Measurements from ENCODE around the gene RBP5. TPM values are rescaled to one million over a fixed set of nuclear protein-coding genes. Genes with fewer than 3 reads are reported as not detected.

The RBP5 gene
- total and polyA plus RNA-seq, 12 donors, result 2.0 to 17.8 (median 9.1) TPM

DNA sequence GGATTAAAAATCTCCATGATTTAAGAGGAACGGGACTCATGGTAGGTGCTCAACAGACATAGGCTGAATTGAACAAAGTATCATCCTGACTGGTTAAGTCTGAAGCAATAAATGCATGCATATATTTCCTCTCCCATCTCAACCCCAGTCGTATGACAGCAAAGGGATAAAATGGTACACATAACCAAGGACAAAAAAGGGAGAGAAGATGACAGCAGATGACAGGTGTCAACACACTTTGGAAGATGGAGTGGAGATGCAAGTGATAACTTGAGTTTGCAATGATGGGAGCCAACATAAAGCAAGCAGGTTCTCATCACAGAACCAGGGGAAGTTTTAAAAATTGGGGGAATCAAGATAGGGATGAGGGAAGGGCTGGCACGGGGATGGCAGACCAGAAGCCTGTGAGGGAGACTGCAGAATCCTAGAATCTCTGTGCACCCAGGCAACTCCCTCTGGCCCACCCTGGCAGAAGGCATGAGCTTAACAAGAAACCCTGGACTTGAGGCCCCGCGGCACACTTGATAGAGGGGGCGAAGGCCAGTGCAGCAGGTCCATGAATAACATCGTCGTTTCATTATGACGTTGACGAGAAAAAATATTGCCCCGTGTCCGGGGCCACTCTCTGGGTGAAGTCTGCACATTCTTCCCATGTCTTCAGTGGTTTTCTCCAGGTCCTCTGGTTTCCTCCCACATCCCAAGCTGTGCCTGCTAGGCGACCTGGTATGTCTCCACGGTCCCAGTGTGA, 24.7 kb downstream of the RBP5 start:
- Histone ChIP-seq H3K36me3 (replicated peaks in 1 of 2) (peaks cover 0 to 26% of the 10 kb centered on the region in 2 donors), H3K9me3 (replicated peaks in 1 of 3) (no peaks in the 10 kb centered on the region), H3K4me3 (no peak overlapping the region), H3K4me1 (replicated peaks in 1 of 2) (peaks cover 11 to 45% of the 10 kb centered on the region in 2 donors), H3K27me3 (no peaks in the 10 kb centered on the region), H3K27ac (peak overlapping the region in 1 of 5 donors; percentile 12)
- WGBS, 4 donors, result 89 to 91% (median 90%) methylated on average over 14 of the region's 14 CpGs
- TF ChIP-seq, protein P1, sequence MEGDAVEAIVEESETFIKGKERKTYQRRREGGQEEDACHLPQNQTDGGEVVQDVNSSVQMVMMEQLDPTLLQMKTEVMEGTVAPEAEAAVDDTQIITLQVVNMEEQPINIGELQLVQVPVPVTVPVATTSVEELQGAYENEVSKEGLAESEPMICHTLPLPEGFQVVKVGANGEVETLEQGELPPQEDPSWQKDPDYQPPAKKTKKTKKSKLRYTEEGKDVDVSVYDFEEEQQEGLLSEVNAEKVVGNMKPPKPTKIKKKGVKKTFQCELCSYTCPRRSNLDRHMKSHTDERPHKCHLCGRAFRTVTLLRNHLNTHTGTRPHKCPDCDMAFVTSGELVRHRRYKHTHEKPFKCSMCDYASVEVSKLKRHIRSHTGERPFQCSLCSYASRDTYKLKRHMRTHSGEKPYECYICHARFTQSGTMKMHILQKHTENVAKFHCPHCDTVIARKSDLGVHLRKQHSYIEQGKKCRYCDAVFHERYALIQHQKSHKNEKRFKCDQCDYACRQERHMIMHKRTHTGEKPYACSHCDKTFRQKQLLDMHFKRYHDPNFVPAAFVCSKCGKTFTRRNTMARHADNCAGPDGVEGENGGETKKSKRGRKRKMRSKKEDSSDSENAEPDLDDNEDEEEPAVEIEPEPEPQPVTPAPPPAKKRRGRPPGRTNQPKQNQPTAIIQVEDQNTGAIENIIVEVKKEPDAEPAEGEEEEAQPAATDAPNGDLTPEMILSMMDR (IDR thresholded peaks at IDR 0.05), result no peak
- TF ChIP-seq POLR2A (IDR thresholded peaks at IDR 0.05), result no peak
- intact Hi-C loops (cut with DNase I), result no loop called here
- no peak for DNase-seq

DNA sequence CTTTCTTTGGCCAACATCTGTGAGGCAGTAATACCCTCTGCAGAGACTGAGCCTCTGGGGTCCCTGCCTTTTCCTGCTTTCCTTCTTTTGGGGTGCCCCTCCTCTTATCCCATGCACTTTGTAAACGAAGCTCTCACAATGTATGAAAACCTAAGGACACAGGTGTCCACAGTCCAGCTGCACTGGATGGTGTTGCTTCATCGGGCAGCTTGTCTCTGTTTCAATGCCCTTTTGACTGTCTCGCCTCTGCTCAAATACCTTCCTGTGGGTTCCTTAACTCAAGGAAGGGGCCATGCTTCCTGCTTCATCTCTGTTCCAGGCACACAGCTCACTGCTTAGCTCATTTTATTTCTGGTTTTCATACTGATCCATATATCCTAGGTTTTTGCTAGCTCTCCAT, 26.1 kb downstream of the RBP5 start:
- WGBS, 4 donors, result 75 to 84% (median 80%) methylated on average over 3 of the region's 3 CpGs
- no peak for TF ChIP-seq POLR2A (IDR thresholded peaks at IDR 0.05)
- TF ChIP-seq, protein P1 (IDR thresholded peaks at IDR 0.05), result no peak
- intact Hi-C loops (cut with DNase I), result no loop called here
- no peak overlapping the region for H3K4me3 ChIP-seq
- H3K4me1 ChIP-seq (replicated peaks in 1 of 2), result peaks cover 11 to 40% of the 10 kb centered on the region in 2 donors
- peak overlapping the region in 1 of 5 donors; percentile 78 for H3K27ac ChIP-seq
- DNase-seq, result no peak
- H3K27me3 ChIP-seq, result no peaks in the 10 kb centered on the region
- no peaks in the 10 kb centered on the region for H3K9me3 ChIP-seq (replicated peaks in 1 of 3)
- H3K36me3 ChIP-seq (replicated peaks in 1 of 2), result peaks cover 0 to 38% of the 10 kb centered on the region in 2 donors

DNA sequence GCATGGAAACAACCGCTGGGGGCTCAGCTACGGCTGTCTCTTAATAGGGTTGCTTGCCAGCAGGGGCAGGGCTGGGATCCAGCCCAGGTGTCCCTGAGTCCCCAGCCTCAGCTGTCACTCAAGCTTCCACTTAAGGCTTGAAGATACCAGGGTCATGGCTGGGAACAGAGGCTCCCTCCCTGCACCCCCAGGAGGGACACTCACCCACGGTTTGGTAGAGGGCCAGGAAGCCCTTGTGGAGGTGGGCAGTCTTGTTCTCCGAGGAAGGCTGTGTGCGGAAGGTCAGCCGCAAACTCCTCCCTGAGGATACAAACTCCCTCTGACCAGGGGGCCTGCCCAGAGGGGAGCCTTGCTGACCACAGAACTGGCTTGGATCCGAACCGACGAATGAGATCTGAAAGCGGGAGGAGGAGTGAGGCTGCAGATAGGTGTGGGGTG, 27.0 kb downstream of the RBP5 start:
- TF ChIP-seq, protein P1 (IDR thresholded peaks at IDR 0.05), result no peak
- no peak for TF ChIP-seq POLR2A (IDR thresholded peaks at IDR 0.05)

DNA sequence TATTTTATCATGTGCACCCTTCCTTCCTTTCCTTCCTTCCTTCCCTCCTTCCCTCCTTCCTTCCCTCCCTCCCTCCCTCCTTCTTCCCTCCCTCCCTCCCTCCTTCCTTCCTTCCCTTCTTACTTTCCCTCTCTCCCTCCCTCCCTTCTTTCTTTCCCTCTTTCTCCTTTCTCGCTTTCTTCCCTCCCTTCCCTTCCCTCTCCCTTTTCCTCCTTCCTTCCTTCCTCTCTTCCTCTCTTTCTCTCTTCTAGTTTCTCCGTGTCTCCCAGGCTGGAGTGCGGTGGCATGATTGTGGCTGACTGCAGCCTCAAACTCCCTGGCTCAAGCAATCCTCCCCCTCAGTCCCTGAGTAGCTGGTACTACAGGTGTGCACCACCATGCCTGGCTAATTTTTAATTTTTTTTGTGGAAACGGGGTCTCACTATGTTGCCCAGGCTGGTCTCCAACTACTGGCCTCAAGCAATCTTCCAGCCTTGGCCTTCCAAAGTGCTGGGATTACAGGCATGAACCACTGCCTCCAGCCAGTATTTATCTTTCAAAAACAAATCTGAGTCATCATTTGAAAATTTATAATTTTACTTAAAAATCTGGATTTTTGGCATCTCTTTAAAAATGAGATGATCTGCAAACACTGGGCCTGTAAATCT, 27.5 kb downstream of the RBP5 start:
- 78 to 88% (median 83%) methylated on average over 4 of the region's 4 CpGs for WGBS, 4 donors
- H3K9me3 ChIP-seq (replicated peaks in 1 of 3), result no peaks in the 10 kb centered on the region
- peak overlapping the region in 2 of 5 donors; percentile 10 to 47 for H3K27ac ChIP-seq
- H3K27me3 ChIP-seq, result no peaks in the 10 kb centered on the region
- no peak overlapping the region for H3K4me3 ChIP-seq
- intact Hi-C loops (cut with DNase I), result no loop called here
- no peak for DNase-seq
- no peak for TF ChIP-seq POLR2A (IDR thresholded peaks at IDR 0.05)
- TF ChIP-seq, protein P1 (IDR thresholded peaks at IDR 0.05), result no peak
- H3K4me1 ChIP-seq (replicated peaks in 1 of 2), result peaks cover 11 to 26% of the 10 kb centered on the region in 2 donors
- H3K36me3 ChIP-seq (replicated peaks in 1 of 2), result peaks cover 0 to 38% of the 10 kb centered on the region in 2 donors

More for the DNA sequence above, 27.0 kb downstream of the RBP5 start:
- Histone ChIP-seq H3K27ac (peak overlapping the region in 3 of 5 donors; percentile 10 to 78 (median 46)), H3K4me3 (no peak overlapping the region), H3K4me1 (replicated peaks in 1 of 2) (peaks cover 11 to 31% of the 10 kb centered on the region in 2 donors), H3K9me3 (replicated peaks in 1 of 3) (no peaks in the 10 kb centered on the region), H3K36me3 (replicated peaks in 1 of 2) (peaks cover 0 to 38% of the 10 kb centered on the region in 2 donors), H3K27me3 (no peaks in the 10 kb centered on the region)
- intact Hi-C loops (cut with DNase I), result no loop called here
- peak in 1 of 7 donors; percentile 51 for DNase-seq
- WGBS, 4 donors, result 53 to 82% (median 62%) methylated on average over 9 to 10 of the region's 10 CpGs

Data from adrenal gland (tissue), 12 donors.